ENCODE data around the gene CD83. TPM values are rescaled to one million over a fixed set of nuclear protein-coding genes. Genes with fewer than 3 reads are reported as not detected.

The CD83 gene, protein sequence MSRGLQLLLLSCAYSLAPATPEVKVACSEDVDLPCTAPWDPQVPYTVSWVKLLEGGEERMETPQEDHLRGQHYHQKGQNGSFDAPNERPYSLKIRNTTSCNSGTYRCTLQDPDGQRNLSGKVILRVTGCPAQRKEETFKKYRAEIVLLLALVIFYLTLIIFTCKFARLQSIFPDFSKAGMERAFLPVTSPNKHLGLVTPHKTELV
- 1 to 10 TPM; 5.8 to 6.6 TPM for total RNA-seq

DNA sequence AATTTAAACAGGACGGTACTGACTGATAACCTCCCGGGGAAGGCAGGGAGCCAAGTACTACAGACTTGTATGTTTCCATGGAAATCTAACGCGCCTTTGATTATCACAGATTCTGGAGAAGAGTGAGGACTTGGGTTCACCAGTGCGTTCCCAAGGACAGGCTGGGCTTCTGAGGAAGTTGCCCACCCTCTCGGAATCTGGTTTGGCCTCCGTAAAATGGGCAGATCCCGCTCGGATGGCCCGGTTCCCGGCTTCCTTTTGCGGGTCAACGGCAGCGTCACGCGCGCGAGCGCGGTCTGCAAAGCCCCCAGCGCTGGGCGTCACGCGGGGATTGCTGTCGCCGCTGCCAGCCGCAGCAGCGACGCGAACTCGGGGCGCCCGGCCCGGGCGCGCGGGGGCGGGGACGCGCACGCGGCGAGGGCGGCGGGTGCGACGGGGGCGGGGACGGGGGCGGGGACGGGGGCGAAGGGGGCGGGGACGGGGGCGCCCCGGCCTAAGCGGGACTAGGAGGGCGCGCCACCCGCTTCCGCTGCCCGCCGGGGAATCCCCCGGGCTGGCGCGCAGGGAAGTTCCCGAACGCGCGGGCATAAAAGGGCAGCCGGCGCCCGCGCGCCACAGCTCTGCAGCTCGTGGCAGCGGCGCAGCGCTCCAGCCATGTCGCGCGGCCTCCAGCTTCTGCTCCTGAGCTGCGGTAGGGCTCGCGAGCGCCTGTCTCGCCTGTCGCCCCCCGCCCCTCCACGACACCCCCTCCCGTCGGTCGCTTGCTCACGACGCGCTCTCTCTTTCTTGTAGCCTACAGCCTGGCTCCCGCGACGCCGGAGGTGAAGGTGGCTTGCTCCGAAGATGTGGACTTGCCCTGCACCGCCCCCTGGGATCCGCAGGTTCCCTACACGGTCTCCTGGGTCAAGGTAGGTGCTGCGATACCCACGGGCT, at the start of gene CD83:
Gene CD83 (plus strand): TSS at position 615 of the 933 bp plus-strand sequence. CDS start 40 bp downstream, at position 655.

Other genes starting within 250 kb of the CD83 start
- gene RNF182, start 192.8 kb upstream of the CD83 start, total RNA-seq: not detected